IPS-18c (cell line): ENCODE results near the gene GJD4.

Source experiments
- H3K4me3 ChIP-seq: 2 replicates; pipeline ENCODE4 v1.7.0; 2013; ENCODE audit warnings: low read depth, mild to moderate bottlenecking, low read length, moderate library complexity; ENCODE audit not compliant: insufficient read depth
- H3K9me3 ChIP-seq: one replicate; pipeline ENCODE4 v1.6.1; 2013; ENCODE audit warnings: mild to moderate bottlenecking, low read length, moderate library complexity; ENCODE audit not compliant: control insufficient read depth, insufficient read depth

The GJD4 gene

GRCh38 chr10:35639021-35639727 is 34.0 kb downstream of the GJD4 start:
- Histone ChIP-seq H3K9me3 (no peaks in the 10 kb centered on the region), H3K4me3 (peak overlapping the region; percentile 67)

DNA sequence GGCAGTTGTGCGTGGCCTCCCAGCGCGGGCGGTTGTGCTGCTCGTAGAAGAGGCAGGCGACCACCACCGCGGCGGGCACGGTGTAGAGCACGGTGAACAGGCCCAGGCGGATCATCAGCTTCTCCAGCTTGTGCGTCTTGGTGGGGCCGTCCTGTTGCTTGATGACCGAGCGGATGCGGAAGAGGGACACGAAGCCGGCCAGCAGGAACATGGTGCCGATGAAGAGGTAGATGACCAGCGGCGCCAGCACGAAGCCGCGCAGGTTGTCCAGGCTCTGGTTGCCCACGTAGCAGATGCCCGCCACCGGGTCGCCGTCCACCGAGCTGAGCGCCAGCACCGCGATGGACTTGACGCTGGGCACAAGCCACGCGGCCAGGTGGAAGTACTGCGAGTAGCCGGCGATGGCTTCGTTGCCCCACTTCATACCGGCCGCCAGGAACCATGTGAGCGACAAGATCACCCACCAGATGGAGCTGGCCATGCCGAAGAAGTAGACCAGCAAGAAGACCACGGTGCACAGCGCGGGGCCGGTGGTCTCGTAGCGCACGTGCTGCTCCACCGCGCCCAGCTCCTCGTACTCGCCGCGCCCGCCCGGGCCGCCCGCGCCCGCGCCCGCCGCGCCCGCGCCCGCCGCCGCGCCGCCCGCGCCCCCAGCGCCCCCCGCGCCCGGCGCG is 34.7 kb downstream of the GJD4 start:
- Histone ChIP-seq H3K4me3 (peak overlapping the region; percentile 61), H3K9me3 (no peaks in the 10 kb centered on the region)

DNA sequence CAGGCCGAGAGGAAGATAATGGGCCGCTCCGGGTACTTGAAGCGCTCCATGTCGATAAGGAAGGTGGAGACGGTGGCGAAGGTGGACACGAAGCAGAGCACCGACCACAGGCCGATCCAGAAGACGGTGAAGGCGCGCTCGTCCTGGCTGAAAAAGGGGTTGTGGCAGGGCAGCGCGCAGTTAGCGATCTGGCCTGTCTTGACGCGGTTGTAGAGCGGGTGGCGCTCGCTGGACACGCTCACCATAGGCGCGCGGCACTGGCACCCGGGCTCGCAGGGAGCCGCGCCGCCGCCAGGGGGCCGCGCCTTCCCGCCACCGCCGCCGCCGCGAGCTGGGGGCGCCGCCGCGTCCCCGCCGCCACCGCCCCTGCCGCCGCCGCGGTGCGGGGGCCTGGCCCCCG is 35.3 kb downstream of the GJD4 start:
- no peaks in the 10 kb centered on the region for H3K9me3 ChIP-seq
- H3K4me3 ChIP-seq, result peak overlapping the region; percentile 59

DNA sequence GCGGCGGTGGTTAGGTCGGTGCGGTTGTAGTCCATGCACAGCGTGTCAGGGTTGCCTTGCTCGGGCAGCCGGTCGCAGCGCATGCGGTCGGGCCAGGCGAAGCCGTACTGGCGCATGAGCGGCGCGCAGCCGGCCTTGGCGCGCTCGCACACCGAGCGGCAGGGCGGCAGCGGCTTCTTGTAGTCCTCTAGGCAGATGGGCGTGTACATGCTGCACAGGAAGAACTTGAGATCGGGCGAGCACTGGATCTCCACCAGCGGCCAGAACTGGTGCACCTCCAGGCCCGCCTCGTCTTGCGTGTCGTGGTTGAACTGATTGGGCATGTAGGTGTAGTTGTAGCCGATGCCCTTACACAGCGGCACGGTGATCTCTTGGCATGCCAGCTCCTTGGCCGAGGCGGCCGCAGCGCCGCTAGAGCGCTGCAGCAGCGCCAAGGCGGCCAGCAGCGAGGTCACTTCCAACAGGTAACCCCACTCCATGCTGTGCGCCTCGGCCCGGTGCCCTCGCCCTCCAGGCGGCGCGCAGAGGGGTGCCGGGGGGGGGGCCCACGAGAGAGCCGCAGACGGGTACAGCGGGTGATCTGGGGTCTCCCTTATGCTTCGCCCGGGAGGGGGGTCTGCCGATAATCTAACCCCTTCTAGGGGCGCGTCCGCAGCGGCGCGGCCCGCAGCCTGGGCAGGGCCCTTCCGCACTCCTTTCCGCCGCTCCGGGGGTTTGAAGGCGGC is 36.0 kb downstream of the GJD4 start:
- Histone ChIP-seq H3K4me3 (peak overlapping the region; percentile 74), H3K9me3 (no peaks in the 10 kb centered on the region)

DNA sequence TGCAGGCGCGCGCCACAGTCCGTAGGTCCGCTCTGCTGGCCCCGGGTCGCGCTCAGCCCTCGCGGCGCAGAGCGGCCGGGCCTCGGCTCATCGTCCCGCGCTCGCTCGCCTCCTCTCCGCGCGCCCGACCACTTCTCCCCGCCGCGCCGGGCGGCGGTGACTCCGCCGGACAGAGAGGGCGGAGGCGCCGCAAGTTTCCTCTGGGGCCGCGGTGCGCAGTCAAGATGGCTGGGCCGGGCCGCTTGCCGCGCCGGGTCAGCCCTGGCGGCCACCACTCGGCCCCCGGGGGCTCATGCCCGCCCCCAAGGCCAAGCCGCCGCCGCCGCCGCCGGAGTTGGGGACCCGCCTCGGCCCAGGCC is 36.5 kb downstream of the GJD4 start:
- H3K4me3 ChIP-seq, result peak overlapping the region; percentile 74
- H3K9me3 ChIP-seq, result no peaks in the 10 kb centered on the region

DNA sequence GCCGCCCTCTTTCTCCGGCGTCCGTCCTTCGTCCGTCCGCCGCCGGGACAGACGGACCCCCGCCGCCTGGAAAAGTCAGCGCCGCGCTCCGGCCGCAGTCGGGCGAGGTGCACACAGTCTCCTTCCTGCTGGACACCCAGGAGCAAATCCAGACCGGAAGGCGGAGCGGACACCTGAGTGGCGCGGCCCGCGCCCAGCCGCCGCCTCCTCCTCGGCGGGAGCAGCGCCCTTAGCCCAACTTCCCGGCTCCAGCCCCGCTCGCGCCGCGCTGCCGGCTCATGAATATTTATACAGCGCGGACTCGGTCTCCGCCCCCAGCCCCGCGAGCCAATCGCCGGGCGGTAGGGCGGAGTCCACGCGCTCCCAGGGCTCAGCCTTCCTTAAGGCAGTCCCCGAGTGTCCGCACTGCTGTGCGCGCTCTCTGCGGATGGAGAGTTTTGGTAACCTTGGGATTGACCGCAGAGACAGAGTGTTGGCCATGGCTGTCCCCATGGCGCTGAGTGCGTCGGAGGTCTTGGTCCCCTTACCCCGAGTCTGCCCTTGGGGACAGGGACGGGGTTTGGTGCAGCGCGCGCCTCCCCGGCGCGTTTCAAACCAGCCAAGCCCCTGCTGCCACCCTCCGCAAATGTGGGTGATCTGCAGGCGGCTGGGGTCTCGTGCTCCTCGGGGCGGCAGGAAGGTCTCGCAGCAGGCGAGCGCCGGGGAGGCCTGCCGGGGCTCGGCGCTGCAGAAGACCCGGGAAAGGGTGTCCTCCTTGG is 37.1 kb downstream of the GJD4 start, which contains the start of gene FZD8:
Gene FZD8, minus strand, starts transcription at position 262 of the 758 bp plus-strand sequence. CDS start 867 bp downstream, outside the sequence.
- Histone ChIP-seq H3K9me3 (no peaks in the 10 kb centered on the region), H3K4me3 (peak within 1 kb of the TSS; percentile 74)

DNA sequence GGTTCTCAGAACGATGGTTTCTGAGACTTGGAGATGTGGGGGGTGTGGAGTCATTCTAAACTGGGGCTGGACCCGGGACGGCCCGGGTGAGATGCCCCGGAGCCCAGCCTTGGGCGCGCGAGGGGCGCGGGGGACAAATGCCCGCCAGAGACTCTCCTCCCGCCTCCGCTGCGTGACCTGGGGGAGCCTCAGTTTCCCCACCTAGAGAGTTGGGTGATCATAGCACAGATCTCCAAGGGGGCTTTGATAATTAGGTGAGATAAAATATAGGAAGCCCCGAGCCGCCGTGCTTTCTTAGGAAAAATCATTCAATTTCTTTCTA is 37.6 kb downstream of the GJD4 start:
- peak overlapping the region; percentile 67 for H3K4me3 ChIP-seq

DNA sequence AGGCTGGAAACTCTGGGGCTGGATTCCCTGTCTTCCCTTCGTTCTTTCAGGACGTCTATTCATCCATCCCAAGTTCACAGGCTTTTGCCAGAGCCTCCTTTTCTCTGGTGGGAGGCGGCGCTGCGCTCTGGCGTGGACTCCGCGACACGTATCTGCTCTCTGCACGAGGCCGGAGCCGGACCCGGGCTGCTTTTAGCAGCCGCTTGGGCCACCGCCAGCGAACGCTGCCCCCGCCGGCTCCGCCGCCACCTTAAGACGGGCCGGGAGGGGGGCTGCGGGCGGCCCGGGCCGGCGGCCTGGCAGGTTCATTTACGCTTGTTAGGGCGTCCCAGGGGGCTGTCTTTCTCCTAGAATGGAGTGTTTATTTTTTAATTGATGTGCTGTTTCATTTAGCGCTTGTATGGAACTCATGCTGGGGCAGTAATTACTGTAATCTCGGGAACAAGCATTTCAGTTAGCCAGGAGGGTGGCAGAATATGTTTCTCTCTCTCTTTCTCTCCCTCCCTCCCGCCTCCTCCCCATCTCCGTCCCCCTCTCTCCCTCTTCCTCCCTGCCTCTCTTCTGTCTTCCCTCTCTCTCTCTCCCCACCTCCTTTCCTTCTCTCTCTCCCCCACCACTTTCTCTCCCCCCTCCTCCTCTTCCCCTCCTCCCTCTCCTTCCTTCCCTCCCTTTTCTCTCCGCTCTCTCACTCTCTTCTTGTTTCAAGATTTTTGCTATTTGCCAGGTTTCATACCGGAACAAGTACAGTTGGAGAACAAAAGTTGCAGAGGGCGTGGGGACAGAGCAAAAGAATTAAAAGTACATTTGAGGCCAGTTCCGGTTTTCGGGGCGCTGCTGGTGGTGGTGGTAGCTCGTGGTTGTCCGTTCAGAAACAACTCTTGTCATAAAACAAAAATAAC is 38.3 kb downstream of the GJD4 start:
- Histone ChIP-seq H3K4me3 (peak overlapping the region; percentile 67), H3K9me3 (no peaks in the 10 kb centered on the region)

More for the DNA sequence above, 37.6 kb downstream of the GJD4 start:
- no peaks in the 10 kb centered on the region for H3K9me3 ChIP-seq

- Histone ChIP-seq H3K4me3 (peak overlapping the region; percentile 67), H3K9me3 (no peaks in the 10 kb centered on the region)
These were observed 39.2 kb downstream of the GJD4 start for GRCh38 chr10:35644050-35644950.

GRCh38 chr10:35650894-35651293 is 45.8 kb downstream of the GJD4 start:
- Histone ChIP-seq H3K9me3 (peaks cover 2% of the 10 kb centered on the region), H3K4me3 (no peak overlapping the region)

- H3K4me3 ChIP-seq, result no peak overlapping the region
- peaks cover 2% of the 10 kb centered on the region for H3K9me3 ChIP-seq
These were observed 47.7 kb downstream of the GJD4 start for GRCh38 chr10:35652824-35653223.

DNA sequence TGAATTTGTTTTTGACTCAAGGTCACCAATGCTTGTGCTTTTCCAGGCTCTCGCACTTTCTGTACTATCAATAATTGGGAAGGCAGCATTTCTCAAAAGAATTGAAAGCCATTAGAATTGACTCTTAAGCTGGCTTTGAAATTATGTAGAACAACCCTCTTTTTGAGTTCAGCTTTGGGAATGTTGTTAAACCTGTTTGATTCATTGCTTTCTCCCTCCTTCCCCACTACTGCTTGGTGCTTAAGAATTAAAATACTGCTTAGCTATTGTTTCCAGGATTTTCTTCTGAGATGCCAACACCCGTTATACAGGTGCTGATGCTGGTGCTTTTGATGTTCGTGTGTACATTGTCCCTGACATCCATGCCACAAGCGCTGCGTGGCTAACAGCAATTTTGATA is 52.5 kb downstream of the GJD4 start:
- Histone ChIP-seq H3K9me3 (peaks cover 2% of the 10 kb centered on the region), H3K4me3 (no peak overlapping the region)
